ENCODE measurements around the gene ARHGEF7.

Gene ARHGEF7

GRCh38 chr13:111267784-111268183, 152.7 kb downstream of the ARHGEF7 start:
- no peak overlapping the region for H3K27ac ChIP-seq
- no peak for TF ChIP-seq CTCF (IDR thresholded peaks at IDR 0.05; ENCODE audit: low read depth, low read length)
- peaks cover 45% of the 10 kb centered on the region for H3K36me3 ChIP-seq
- no peak overlapping the region for H3K4me3 ChIP-seq (ENCODE audit: low read depth, low read length)
- H3K9me3 ChIP-seq (ENCODE audit: severe bottlenecking) = no peaks in the 10 kb centered on the region
- no peak for DNase-seq
- H3K27me3 ChIP-seq (ENCODE audit: insufficient read depth, low read depth, severe bottlenecking) = no peaks in the 10 kb centered on the region

- H3K9me3 ChIP-seq (ENCODE audit: severe bottlenecking) = no peaks in the 10 kb centered on the region
- peak; percentile 30 for TF ChIP-seq CTCF (IDR thresholded peaks at IDR 0.05; ENCODE audit: low read depth, low read length)
- DNase-seq = no peak
- H3K36me3 ChIP-seq = peaks cover 48% of the 10 kb centered on the region
- no peak overlapping the region for H3K27ac ChIP-seq
- H3K4me3 ChIP-seq (ENCODE audit: low read depth, low read length) = no peak overlapping the region
- H3K27me3 ChIP-seq (ENCODE audit: insufficient read depth, low read depth, severe bottlenecking) = no peaks in the 10 kb centered on the region
Measured at GRCh38 chr13:111269508-111269907, 154.4 kb downstream of the ARHGEF7 start.

GRCh38 chr13:111270126-111270525, 155.0 kb downstream of the ARHGEF7 start:
- H3K9me3 ChIP-seq (ENCODE audit: severe bottlenecking) = no peaks in the 10 kb centered on the region
- TF ChIP-seq CTCF (IDR thresholded peaks at IDR 0.05; ENCODE audit: low read depth, low read length) = no peak
- H3K36me3 ChIP-seq = peaks cover 47% of the 10 kb centered on the region
- no peak overlapping the region for H3K27ac ChIP-seq
- no peaks in the 10 kb centered on the region for H3K27me3 ChIP-seq (ENCODE audit: insufficient read depth, low read depth, severe bottlenecking)
- no peak for DNase-seq
- H3K4me3 ChIP-seq (ENCODE audit: low read depth, low read length) = no peak overlapping the region

- Histone ChIP-seq H3K27ac (no peak overlapping the region), H3K9me3 (ENCODE audit: severe bottlenecking) (no peaks in the 10 kb centered on the region), H3K27me3 (ENCODE audit: insufficient read depth, low read depth, severe bottlenecking) (no peaks in the 10 kb centered on the region), H3K4me3 (ENCODE audit: low read depth, low read length) (no peak overlapping the region), H3K36me3 (peaks cover 54% of the 10 kb centered on the region)
- no peak for TF ChIP-seq CTCF (IDR thresholded peaks at IDR 0.05; ENCODE audit: low read depth, low read length)
- no peak for DNase-seq
Measured at GRCh38 chr13:111270765-111271698, 155.9 kb downstream of the ARHGEF7 start.

- H3K4me3 ChIP-seq (ENCODE audit: low read depth, low read length) = no peak overlapping the region
- no peak for DNase-seq
- H3K27me3 ChIP-seq (ENCODE audit: insufficient read depth, low read depth, severe bottlenecking) = no peaks in the 10 kb centered on the region
- TF ChIP-seq CTCF (IDR thresholded peaks at IDR 0.05; ENCODE audit: low read depth, low read length) = no peak
- peaks cover 65% of the 10 kb centered on the region for H3K36me3 ChIP-seq
- no peak overlapping the region for H3K27ac ChIP-seq
- H3K9me3 ChIP-seq (ENCODE audit: severe bottlenecking) = no peaks in the 10 kb centered on the region
Measured at GRCh38 chr13:111272117-111272516, 157.0 kb downstream of the ARHGEF7 start.

Data from WERI-Rb-1 (cell line).